Stimulated activated effector memory CD8-positive, alpha-beta T cell treated with anti-CD3 and anti-CD28 coated beads, Interleukin-12 subunit alpha, Interleukin-12 subunit beta, amount 100 ng/mL, for 72 hours (primary cell): Measurements from ENCODE around the gene C16orf89.

ENCODE experiments used
- ATAC-seq: fragments of 150-1000 bp; cut with Tn5 transposase; 2 replicates; pipeline ENCODE4 v1.10.0; 2021
- DNase-seq, 2 donors: peaks; one replicate each; pipeline ENCODE4 v3.0.0; 2021 to 2022; ENCODE audit warnings: low spot score in 2 of 2
- H3K27ac Mint-ChIP-seq: one replicate; pipeline ENCODE4 v1.8.0; 2022; ENCODE audit warnings: mild to moderate bottlenecking, mixed read lengths
- H3K36me3 Mint-ChIP-seq: one replicate; pipeline ENCODE4 v1.8.0; 2022; ENCODE audit warnings: mild to moderate bottlenecking, mixed read lengths
- H3K4me1 Mint-ChIP-seq: one replicate; pipeline ENCODE4 v1.8.0; 2022; ENCODE audit warnings: mixed read lengths
- H3K4me3 Mint-ChIP-seq: one replicate; pipeline ENCODE4 v1.8.0; 2022; ENCODE audit warnings: mild to moderate bottlenecking, mixed read lengths
- H3K9me3 Mint-ChIP-seq: one replicate; pipeline ENCODE4 v1.8.0; 2022; ENCODE audit warnings: mixed read lengths

Gene C16orf89

DNA sequence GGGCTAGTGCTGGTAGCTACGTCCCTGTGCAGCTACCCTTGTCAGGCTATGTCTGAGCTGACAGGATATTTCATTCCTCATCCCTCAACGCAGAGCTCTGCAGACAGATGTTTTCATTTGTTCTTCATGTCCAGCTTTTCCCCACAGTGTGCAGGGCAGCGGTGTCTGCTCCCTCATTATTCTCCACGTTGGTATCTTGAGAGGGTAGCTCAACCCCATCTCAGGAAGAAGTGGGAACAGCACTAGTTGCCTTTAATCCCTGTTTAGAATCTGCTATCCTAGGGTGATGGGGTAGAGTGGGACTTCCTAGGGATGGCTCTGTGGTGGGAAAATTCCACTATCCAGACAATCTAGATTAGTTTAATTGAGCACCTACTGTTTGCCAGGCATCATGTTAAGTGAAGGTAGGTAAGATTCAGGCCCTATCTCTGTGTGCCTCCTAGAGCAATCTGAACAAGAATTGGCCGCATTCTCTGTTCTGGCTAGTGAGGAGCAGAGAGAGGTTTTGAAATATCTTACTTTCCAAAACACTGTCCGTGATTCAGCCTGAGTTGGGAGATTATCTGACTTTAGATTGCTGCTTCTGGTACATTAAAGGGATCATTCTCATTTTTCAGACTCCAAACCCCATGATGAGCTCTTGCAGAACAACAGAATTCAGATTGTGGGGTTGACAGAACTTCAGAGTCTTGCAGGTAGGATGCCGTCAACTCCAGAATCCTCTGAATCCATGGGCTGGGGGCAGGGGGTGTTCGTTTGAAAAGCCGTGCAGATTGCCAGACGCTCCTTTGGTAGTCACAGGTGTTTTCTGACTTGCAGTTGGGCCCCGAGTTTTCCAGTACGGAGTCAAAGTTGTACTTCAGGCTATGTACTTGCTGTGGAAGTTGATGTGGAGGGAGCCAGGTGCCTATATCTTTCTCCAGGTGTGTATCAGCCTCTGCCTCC is 6.8 kb upstream of the C16orf89 start:
- H3K9me3 Mint-ChIP-seq: no peaks in the 10 kb centered on the region
- H3K27ac Mint-ChIP-seq: peak overlapping the region; percentile 98
- H3K4me3 Mint-ChIP-seq: peak overlapping the region; percentile 97
- peaks cover 28% of the 10 kb centered on the region for H3K4me1 Mint-ChIP-seq
- ATAC-seq: no peak
- peaks cover 55% of the 10 kb centered on the region for H3K36me3 Mint-ChIP-seq
- DNase-seq: no peak

DNA sequence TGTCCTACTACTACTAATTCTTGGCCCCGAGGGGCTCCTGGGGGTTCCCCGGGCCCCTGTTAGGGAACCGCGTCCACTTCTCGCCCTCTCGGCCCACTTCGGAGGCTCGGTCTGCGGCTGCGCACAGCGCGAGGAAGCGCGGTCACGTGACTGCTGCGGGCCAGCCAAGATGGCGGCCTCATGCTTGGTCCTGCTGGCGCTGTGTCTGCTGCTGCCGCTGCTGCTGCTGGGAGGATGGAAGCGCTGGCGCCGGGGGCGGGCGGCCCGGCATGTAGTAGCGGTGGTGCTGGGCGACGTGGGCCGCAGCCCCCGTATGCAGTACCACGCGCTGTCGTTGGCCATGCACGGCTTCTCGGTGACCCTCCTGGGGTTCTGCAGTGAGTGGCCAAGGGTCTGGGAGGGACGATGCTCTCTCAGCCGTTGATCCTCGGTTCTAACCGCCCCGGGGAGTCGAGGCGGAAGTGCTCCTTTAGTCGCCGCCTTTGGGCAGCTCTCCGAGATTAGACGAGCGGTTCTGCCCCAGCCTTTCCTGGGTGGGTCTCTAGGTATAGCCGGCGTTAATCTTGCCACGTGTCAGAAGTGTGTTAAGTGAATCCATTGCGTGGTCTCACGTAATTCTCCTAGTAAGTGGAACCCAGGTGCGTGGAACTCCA is 6.1 kb upstream of the C16orf89 start, which contains the start of gene ALG1:
Gene ALG1 (plus strand): TSS at position 163 of the 653 bp plus-strand sequence. CDS start 7 bp downstream, at position 170.
- Mint-ChIP-seq H3K9me3 (no peaks in the 10 kb centered on the region), H3K27ac (peak within 1 kb of the TSS; percentile 98), H3K4me3 (peak within 1 kb of the TSS; percentile 97), H3K36me3 (peaks cover 48% of the 10 kb centered on the region), H3K4me1 (peaks cover 28% of the 10 kb centered on the region)
- DNase-seq (peak; percentile 87 to 96), ATAC-seq (peak; percentile 92)

DNA sequence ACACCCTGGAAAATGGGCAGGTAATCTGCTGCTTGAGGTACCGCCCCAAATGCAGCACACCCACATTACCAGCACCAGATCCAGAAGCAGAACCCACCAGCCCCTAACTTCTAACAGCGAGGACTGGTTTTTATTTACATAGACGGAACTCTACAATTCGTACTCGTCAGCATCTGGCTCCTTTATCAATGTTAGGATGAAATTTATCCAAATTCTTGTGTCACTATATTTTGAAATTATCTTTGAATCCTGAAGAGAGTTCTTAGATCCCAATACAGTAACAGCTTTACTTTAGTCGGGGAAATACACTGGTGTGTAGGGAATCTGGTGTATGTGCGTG is 5.6 kb upstream of the C16orf89 start:
- DNase-seq: no peak
- ATAC-seq: no peak
- H3K4me3 Mint-ChIP-seq: peak overlapping the region; percentile 97
- peaks cover 28% of the 10 kb centered on the region for H3K4me1 Mint-ChIP-seq
- H3K36me3 Mint-ChIP-seq: peaks cover 43% of the 10 kb centered on the region
- no peaks in the 10 kb centered on the region for H3K9me3 Mint-ChIP-seq
- H3K27ac Mint-ChIP-seq: peak overlapping the region; percentile 98

DNA sequence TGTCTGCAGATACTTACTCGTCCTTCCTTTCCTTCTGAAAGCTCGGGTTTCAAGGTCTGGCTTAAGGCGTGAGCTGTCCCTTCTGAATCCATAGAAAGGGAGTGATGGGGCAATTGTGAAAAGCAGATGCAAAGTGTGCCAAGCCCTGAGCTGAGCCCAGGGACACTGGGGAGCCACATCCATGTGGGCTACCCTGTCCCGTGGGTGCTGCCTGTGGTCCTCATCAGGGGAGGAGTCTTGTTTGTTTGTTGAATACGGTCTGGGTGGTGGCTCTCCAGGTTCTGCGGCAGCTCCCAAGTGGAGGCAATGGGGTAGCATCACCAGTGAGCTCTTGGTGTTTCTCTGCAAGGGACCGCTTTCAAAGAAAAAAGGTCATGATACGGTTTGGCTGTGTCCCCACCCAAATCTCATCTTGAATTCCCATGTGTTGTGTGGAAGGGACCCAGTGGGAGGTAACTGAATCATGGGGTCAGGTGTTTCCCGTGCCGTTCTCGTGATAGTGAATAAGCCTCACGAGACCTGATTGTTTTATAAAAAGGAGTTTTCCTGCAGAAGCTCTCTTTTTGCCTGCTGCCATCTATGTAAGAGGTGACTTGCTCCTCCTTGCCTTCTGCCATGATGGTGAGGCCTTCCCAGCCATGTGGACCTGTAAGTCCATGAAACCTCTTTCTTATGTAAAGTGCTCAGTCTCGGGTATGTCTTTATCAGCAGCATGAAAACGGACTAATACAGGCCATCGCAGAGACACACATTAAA is 4.9 kb upstream of the C16orf89 start:
- H3K4me3 Mint-ChIP-seq: peak overlapping the region; percentile 97
- DNase-seq (no peak), ATAC-seq (no peak)
- peaks cover 36% of the 10 kb centered on the region for H3K36me3 Mint-ChIP-seq
- H3K9me3 Mint-ChIP-seq: no peaks in the 10 kb centered on the region
- H3K4me1 Mint-ChIP-seq: peaks cover 28% of the 10 kb centered on the region
- peak overlapping the region; percentile 98 for H3K27ac Mint-ChIP-seq

DNA sequence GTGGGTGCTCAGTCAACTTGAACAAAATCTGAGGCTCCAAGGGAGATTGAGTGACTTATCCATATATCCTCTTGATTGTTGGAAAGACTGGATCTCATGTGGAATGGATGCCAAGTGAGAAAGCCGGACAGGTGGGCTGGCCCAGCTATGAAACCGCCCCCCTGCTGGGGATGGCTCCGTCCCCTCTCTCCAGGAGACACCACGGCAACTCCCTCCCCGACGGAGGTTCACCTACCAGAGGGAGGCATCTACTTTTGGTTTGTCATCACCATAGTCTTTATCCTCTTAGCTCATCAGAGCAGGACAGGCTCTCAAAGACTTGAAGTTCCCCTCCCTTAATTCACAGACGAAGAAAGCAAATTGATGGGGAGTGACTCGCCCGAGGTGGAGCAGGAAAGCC is 4.1 kb upstream of the C16orf89 start:
- DNase-seq (no peak), ATAC-seq (no peak)
- H3K36me3 Mint-ChIP-seq: peaks cover 28% of the 10 kb centered on the region
- H3K27ac Mint-ChIP-seq: peak overlapping the region; percentile 98
- peaks cover 28% of the 10 kb centered on the region for H3K4me1 Mint-ChIP-seq
- no peak overlapping the region for H3K4me3 Mint-ChIP-seq
- H3K9me3 Mint-ChIP-seq: no peaks in the 10 kb centered on the region

DNA sequence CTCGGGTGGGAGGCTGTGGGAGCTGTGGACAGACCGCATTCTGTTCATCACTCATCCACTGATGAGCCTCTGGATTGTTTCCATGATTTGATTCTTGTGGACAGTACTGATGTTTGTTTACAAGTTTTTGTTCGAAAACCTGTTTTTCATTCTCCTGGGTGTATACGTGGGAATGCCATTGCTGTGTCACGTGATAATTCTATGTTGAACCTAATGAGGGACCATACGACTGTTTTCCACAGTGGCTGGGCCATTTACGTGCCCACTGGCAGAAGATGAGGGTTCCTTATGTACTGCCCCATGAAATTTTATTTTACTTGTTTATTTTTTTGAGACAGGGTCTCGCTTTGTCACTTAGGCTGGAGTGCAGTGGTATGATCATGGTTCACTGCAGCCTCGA is 3.3 kb upstream of the C16orf89 start:
- H3K36me3 Mint-ChIP-seq: peaks cover 20% of the 10 kb centered on the region
- ATAC-seq: no peak
- H3K9me3 Mint-ChIP-seq: no peaks in the 10 kb centered on the region
- H3K27ac Mint-ChIP-seq: no peak overlapping the region
- DNase-seq: no peak
- peaks cover 28% of the 10 kb centered on the region for H3K4me1 Mint-ChIP-seq
- H3K4me3 Mint-ChIP-seq: no peak overlapping the region

DNA sequence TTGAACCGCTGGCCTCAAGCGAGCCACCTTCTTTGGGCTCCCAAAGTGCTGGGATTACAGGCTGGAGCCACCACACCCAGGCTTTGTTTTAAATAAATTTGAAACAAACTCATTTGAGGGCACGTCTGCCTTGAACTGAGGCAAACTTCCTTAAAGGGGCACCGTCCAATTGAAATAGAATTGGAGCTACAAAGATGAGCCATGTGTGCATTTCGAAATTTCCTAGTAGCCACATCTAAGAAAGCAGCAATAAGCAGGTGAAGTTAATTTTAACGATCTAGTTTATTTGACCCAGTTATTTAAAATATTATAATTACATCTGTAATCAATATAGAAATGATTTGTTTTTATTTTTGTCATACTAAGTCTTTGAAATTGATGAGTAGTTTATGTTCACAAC is 755 bp upstream of the C16orf89 start:
- peaks cover 10% of the 10 kb centered on the region for H3K4me1 Mint-ChIP-seq
- peaks cover 3% of the 10 kb centered on the region for H3K36me3 Mint-ChIP-seq
- ATAC-seq: no peak

DNA sequence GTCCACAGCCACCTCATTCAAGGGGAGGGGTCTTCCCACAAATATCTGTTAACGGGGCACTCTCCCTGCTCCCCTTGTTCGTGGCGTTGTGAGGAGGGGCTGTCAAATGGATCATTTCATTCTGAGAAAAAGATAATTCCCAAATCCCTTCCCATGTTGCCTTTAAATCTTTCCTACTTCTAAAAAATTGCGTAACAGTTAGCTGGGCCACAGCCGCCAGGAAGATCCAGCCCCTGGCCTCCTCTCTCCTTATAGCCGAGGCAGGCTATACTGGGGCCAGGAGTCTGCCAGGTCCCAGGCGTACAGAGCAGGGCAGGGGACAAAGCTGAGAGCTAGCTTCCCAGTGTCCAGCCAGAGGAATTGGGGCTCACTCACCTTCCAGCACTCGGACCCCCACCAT is 430 bp downstream of the C16orf89 start:
- Mint-ChIP-seq H3K4me1 (no peaks in the 10 kb centered on the region), H3K4me3 (no peak overlapping the region), H3K36me3 (no peaks in the 10 kb centered on the region), H3K9me3 (no peaks in the 10 kb centered on the region), H3K27ac (no peak overlapping the region)
- DNase-seq: no peak
- no peak for ATAC-seq

More for the DNA sequence above, 755 bp upstream of the C16orf89 start:
- H3K9me3 Mint-ChIP-seq: no peaks in the 10 kb centered on the region
- no peak for DNase-seq
- H3K4me3 Mint-ChIP-seq: no peak overlapping the region
- no peak overlapping the region for H3K27ac Mint-ChIP-seq

DNA sequence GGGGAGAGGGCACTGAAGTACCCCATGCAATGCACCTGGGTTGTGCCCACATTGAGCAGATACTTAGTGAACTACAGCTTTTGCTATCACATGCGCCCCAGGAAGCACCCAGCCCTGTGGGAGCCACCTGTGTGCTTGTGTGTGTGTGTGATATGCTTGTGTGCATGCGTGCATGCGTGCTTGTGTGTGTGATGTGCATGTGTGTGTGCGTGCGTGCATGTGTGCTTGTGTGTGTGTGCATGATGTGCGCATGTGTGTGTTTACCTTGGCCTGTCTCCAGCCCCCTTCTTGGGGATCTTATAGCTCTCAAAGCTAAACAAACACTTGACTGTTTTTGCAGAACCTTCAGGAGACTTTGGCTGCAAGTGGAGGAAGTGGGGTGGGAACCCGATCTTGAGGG is 841 bp downstream of the C16orf89 start:
- H3K9me3 Mint-ChIP-seq: no peaks in the 10 kb centered on the region
- DNase-seq (no peak), ATAC-seq (no peak)
- no peaks in the 10 kb centered on the region for H3K36me3 Mint-ChIP-seq
- H3K4me1 Mint-ChIP-seq: no peaks in the 10 kb centered on the region
- no peak overlapping the region for H3K27ac Mint-ChIP-seq
- H3K4me3 Mint-ChIP-seq: no peak overlapping the region

DNA sequence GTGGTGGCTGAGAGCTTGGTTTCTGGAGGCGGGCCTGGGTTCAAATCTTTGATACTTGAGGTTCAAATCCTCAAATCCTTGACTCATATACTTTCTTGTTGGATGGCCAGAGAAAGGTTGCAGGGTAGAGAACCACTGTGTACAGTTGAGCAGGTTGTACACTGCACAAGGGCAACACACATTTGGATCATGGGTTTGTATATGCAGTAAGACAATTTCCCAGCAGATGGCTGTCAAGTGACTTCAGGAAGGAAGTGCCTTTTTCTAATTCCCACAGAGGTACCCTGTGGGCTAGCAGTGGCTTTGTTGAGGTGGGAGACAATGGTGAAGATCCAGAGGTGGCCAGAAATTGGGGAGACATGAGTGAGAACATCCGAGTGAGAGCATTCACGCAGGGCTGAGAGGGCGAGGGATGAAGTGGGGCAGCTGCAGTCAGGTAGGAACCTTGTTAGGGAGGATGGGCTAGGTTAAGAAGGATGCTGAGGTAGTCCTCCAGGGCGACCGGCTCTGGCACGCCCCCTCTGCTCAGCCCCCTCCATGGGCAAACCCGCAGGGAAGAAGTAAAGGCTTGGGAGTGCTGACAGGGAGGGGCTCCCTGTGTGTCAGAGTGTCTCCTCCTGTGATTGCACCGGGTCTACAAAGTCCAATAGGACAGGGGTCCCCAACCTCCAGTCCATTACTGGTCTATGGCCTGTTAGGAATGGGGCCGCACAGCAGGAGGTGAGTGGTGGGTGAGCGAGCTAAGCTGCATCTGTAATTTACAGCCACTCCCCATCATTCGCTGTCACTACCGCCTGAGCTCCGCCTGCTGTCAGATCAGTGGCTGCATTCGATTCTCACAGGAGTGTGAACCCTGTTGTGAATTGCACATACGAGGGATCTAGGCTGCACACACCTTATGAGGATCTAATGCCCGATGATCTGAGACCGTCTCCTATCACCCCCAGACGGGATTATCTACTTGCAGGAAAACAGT is 2.7 kb downstream of the C16orf89 start:
- Mint-ChIP-seq H3K9me3 (no peaks in the 10 kb centered on the region), H3K36me3 (no peaks in the 10 kb centered on the region)

DNA sequence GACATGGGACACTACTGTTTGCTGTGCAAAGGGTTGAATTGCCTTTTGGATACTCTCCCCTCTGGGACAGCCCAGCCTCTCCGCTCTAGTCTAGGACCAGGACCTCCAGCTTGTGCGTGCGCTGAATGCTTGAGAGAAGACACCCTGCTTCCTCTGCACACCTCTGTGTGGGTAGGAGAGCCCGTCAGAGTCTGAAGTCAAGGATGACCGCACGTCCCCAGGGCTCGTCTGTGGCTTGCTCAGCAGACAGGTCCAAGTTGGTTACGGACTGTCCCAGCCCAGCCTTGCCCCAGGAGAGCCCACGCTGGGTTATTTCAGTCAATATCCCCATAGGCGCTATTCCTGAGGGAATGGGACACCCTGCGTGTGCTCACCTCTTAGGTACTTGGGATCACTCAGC is 3.7 kb downstream of the C16orf89 start:
- H3K36me3 Mint-ChIP-seq: no peaks in the 10 kb centered on the region
- no peaks in the 10 kb centered on the region for H3K4me1 Mint-ChIP-seq
- DNase-seq (no peak), ATAC-seq (no peak)
- H3K27ac Mint-ChIP-seq: no peak overlapping the region
- no peak overlapping the region for H3K4me3 Mint-ChIP-seq
- H3K9me3 Mint-ChIP-seq: no peaks in the 10 kb centered on the region

More for the DNA sequence above, 2.7 kb downstream of the C16orf89 start:
- DNase-seq (no peak), ATAC-seq (no peak)
- no peak overlapping the region for H3K4me3 Mint-ChIP-seq
- no peak overlapping the region for H3K27ac Mint-ChIP-seq
- no peaks in the 10 kb centered on the region for H3K4me1 Mint-ChIP-seq

DNA sequence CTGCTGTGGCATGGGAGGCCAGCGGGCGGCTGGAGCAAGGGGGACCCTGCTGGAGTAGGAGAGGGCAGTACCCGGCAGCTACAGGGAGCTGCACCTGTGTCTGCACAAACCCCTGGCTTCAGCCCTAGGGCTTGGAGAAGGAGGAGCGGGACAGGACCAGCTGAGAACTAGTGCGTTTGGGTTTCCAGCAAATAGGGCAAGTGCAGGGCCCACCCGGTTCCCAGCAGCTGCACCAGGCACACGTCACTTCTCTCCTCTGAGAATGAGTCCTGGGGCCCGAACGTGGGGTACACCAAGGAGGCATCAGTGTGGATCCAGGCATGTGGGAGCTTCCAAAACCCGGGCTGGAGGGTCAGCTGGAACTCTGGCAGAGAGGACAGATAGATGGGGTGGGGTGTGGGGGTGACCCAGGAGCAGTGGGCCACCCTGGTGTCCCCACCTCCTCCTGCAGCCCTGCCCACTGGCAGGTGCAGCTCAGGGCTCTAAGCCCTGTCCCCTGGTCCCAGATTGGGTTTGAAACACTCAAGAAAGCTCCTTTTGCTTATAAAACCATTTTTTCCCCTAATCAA is 5.6 kb downstream of the C16orf89 start:
- Mint-ChIP-seq H3K9me3 (no peaks in the 10 kb centered on the region), H3K27ac (no peak overlapping the region), H3K4me3 (no peak overlapping the region), H3K36me3 (no peaks in the 10 kb centered on the region), H3K4me1 (no peaks in the 10 kb centered on the region)
- DNase-seq (no peak), ATAC-seq (no peak)

DNA sequence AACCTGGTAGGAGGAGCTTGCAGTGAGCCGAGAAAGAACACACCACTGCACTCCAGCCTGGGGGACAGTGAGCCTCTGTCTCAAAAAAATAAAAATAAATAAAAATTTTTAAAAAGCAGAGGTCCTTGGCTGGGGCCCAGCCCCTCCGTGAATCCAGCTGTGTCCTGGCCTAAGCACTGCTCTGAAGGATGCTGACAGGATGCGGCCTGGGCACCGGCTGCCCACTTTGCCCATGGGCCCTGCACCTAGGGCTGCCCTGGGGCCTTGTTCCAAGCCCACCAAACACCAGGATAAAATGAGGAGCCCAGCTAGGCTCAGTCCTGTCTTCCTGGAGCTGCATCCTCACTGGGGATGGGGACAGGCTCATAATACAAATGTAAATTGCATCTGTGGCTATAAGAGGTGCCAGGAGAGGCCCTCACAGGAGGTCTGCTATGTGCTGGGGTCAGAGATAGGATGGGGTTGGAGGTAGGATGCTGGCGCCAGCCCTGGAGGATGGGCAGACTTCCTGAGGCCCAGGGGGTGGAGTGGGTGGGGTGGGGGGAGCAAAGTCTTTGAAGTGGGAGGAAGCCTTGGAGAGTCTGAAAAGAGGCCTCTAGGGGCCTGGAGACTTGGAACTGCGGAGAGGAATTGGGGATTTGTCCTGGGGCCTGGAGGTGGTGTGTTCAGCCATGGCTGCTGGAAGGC is 6.2 kb downstream of the C16orf89 start:
- Mint-ChIP-seq H3K4me3 (no peak overlapping the region), H3K4me1 (no peaks in the 10 kb centered on the region), H3K36me3 (no peaks in the 10 kb centered on the region), H3K9me3 (no peaks in the 10 kb centered on the region), H3K27ac (no peak overlapping the region)
- ATAC-seq: no peak
- DNase-seq: no peak

DNA sequence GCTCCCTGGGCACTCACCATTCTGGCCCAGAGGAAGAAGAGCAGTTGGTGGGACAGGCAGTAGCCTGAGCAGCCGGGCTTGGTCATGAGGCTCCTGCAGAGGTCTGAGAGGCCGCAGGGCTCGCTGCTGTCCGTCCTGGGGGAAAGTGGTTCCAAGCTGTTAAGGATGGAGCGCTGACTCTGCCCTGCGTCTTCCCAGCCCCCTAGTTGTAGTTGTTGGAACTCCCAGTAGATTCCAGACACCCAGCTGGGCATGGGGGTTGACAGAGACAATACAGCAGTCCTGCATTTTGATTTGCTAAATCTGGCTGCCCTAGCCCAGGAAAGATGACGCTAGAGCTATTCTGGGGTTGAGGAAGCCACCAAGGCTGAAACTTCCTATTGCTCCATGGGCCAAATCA is 7.3 kb downstream of the C16orf89 start:
- no peaks in the 10 kb centered on the region for H3K9me3 Mint-ChIP-seq
- no peak overlapping the region for H3K27ac Mint-ChIP-seq
- no peaks in the 10 kb centered on the region for H3K4me1 Mint-ChIP-seq
- DNase-seq (no peak), ATAC-seq (no peak)
- no peaks in the 10 kb centered on the region for H3K36me3 Mint-ChIP-seq
- no peak overlapping the region for H3K4me3 Mint-ChIP-seq
